ENCODE measurements around the gene WNT2B.

The WNT2B gene

DNA sequence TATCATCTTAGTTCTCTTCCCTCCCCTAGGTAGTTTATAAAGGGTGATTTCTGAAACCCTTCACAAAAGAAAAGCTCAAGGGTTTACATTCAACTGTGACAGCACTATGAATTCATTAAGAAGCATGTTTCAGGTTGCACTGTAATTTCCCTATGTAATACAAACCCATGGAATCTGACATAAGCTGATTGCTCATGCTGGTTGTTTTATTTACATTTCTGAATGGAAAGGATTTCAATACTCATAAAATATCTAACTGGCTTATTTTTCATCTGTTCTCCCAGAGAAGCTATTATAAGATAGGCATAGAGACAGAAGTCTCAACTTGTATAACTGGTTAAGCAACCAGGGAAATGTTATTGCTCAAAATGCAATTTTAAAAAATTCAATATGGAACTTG, 20.5 kb downstream of the WNT2B start:
- no peak for DNase-seq (ENCODE audit: extremely low read depth, low read depth)
- TF ChIP-seq CTCF (IDR thresholded peaks at IDR 0.05; ENCODE audit: low read depth, low read length, missing control alignments), result no peak
- no peak overlapping the region for H3K4me3 ChIP-seq (replicated peaks; ENCODE audit: low read depth, low read length)

GRCh38 chr1:112530832-112531231, 22.1 kb downstream of the WNT2B start:
- no peak for TF ChIP-seq CTCF (IDR thresholded peaks at IDR 0.05; ENCODE audit: low read depth, low read length, missing control alignments)
- H3K4me3 ChIP-seq (replicated peaks; ENCODE audit: low read depth, low read length), result no peak overlapping the region
- no peak for DNase-seq (ENCODE audit: extremely low read depth, low read depth)

- no peak overlapping the region for H3K4me3 ChIP-seq (replicated peaks; ENCODE audit: low read depth, low read length)
- no peak for DNase-seq (ENCODE audit: extremely low read depth, low read depth)
Observed at GRCh38 chr1:112532064-112532463, 23.3 kb downstream of the WNT2B start.

DNA sequence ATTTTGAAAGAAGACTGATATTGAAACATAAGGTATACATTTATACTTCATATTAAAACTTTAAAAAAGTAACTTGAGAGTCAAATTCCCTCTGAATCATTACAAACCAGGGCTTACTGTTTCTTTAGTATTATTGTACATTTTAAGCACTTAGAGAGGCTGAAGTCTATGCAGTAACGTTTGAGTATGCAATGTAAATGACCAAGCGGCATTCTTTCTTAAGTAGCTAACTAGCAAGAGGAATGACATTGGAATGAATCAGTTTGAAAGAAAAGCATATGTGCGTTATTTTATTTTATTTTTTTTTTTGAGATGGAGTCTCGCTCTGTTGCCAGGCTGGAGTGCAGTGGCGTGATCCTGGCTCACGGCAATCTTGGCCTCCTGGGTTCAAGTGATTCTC, 24.3 kb downstream of the WNT2B start:
- no peak for TF ChIP-seq CTCF (IDR thresholded peaks at IDR 0.05; ENCODE audit: low read depth, low read length, missing control alignments)
- H3K4me3 ChIP-seq (replicated peaks; ENCODE audit: low read depth, low read length), result no peak overlapping the region
- DNase-seq (ENCODE audit: extremely low read depth, low read depth), result no peak

More at GRCh38 chr1:112532064-112532463, 23.3 kb downstream of the WNT2B start:
- no peak for TF ChIP-seq CTCF (IDR thresholded peaks at IDR 0.05; ENCODE audit: low read depth, low read length, missing control alignments)

DNA sequence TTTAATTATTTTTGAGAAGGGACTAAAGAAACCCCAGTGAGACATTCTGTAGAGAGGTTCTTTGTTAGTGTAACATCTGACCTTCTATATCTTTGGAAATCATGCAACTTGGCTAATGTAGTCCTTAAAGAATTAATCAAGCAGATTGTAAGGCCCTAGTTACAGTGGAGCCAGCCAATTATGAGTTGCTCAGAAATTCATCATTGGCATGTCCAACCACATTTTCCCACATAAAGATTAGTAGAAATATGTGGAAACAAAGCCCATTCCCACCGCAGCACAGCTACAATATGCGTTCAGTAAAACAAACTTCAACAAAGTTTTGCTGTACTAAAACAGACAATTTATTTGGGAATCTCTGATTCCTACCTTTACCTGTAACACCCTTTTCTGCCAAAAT, 27.8 kb downstream of the WNT2B start:
- no peak overlapping the region for H3K4me3 ChIP-seq (replicated peaks; ENCODE audit: low read depth, low read length)
- DNase-seq (ENCODE audit: extremely low read depth, low read depth), result no peak
- no peak for TF ChIP-seq CTCF (IDR thresholded peaks at IDR 0.05; ENCODE audit: low read depth, low read length, missing control alignments)

DNA sequence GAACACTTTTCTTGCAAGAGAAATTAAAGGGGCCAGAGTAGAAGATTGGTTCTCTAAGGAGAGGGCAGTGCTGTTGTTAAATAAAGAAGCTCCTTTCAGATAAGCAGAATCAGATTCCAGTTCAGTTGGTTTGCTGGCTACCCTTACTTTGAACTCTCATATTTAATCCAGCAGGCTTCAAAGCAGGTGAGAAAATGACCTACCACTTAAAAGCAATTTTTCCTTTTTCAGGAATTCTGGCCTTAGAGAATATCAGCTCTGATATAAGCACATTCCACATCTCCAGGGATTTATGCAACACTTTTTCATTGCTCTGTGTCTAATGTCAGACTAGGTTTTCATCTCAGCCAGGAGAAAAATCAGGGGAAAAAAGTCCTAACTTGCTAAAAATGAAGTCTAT, 28.7 kb downstream of the WNT2B start:
- DNase-seq (ENCODE audit: extremely low read depth, low read depth), result no peak
- no peak for TF ChIP-seq CTCF (IDR thresholded peaks at IDR 0.05; ENCODE audit: low read depth, low read length, missing control alignments)
- no peak overlapping the region for H3K4me3 ChIP-seq (replicated peaks; ENCODE audit: low read depth, low read length)

DNA sequence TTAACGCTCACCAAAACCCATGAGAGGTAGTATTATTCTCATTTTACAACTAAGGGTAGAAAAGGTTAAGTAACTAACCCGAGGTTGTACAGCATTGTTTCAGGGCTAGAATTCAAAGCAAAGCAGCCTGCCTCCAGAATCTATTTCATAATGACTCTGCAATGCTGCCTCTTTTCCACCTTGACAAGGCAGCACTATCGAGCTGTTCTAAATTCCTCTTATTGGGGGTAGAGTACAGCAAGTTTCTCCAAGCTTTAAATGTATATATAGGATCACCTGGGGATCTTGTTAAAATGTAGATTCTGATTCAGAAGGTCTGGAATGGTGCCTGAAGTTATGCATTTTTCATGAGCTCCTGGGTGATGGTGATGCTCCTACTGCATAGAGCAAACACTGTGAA, 30.1 kb downstream of the WNT2B start:
- TF ChIP-seq CTCF (IDR thresholded peaks at IDR 0.05; ENCODE audit: low read depth, low read length, missing control alignments), result no peak
- no peak overlapping the region for H3K4me3 ChIP-seq (replicated peaks; ENCODE audit: low read depth, low read length)
- DNase-seq (ENCODE audit: extremely low read depth, low read depth), result no peak
